ENCODE data around the gene RCOR1.

The RCOR1 gene

DNA sequence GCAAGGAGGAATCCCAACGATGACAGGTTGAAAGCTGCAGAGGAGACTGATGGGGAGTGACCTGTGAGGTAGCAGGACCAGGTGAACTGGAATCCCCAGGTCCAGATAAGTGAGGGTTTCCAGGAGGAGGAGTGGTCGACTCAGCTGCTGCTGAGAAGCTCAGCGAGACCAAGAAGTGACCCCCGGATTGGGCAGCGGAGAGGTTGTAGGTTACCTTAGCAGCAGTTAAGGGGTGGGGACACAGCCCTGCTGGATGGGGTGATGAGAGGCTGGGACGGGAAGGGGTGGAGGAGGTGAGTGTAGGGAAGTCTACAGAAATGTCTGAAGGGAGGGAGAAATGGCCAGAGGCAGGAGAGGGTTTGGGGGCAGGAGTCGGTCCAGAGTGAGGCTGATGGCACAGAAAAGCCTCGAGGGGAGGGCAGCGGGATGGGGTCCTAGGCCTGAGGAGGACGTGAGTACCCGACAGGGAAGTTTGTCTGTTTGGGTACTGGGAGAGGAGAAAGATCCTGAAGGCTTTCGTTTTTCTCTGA is 2.6 kb upstream of the RCOR1 start:
- no peak overlapping the region for H3K4me3 ChIP-seq (ENCODE audit: low read length)
- DNase-seq (ENCODE audit: low read depth): no peak
- TF ChIP-seq, protein P1, sequence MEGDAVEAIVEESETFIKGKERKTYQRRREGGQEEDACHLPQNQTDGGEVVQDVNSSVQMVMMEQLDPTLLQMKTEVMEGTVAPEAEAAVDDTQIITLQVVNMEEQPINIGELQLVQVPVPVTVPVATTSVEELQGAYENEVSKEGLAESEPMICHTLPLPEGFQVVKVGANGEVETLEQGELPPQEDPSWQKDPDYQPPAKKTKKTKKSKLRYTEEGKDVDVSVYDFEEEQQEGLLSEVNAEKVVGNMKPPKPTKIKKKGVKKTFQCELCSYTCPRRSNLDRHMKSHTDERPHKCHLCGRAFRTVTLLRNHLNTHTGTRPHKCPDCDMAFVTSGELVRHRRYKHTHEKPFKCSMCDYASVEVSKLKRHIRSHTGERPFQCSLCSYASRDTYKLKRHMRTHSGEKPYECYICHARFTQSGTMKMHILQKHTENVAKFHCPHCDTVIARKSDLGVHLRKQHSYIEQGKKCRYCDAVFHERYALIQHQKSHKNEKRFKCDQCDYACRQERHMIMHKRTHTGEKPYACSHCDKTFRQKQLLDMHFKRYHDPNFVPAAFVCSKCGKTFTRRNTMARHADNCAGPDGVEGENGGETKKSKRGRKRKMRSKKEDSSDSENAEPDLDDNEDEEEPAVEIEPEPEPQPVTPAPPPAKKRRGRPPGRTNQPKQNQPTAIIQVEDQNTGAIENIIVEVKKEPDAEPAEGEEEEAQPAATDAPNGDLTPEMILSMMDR (conservative IDR thresholded peaks at IDR 0.05; ENCODE audit: low read length): no peak

DNA sequence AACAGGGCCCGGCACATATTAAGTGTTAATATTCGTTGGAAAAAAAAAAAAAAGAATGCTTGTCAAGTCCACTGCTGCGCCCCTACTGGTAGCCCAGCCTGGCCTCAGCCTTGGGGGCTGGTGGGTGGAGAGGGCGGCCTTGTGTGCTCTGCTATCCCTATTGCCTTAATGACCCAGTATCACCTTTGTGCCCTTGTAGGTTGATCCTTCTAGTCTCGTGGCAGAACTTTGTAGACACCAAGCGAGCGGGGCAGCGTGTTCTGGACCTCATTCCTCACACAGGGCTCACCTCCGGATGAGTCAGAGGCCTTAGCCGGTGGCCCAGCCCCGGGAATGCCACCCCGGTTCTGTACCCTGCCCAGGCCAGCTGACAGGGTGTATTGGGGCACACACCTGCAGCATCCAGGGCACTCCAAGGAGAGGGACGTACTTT is 1.8 kb upstream of the RCOR1 start:
- DNase-seq (ENCODE audit: low read depth): no peak
- TF ChIP-seq, protein P1 (conservative IDR thresholded peaks at IDR 0.05; ENCODE audit: low read length): peak; percentile 54
- peak overlapping the region; percentile 73 for H3K4me3 ChIP-seq (ENCODE audit: low read length)

GRCh38 chr14:102591372-102591943 is 991 bp upstream of the RCOR1 start:
- DNase-seq (ENCODE audit: low read depth): no peak
- H3K4me3 ChIP-seq (ENCODE audit: low read length): peak overlapping the region; percentile 73
- TF ChIP-seq, protein P1 (conservative IDR thresholded peaks at IDR 0.05; ENCODE audit: low read length): no peak

DNA sequence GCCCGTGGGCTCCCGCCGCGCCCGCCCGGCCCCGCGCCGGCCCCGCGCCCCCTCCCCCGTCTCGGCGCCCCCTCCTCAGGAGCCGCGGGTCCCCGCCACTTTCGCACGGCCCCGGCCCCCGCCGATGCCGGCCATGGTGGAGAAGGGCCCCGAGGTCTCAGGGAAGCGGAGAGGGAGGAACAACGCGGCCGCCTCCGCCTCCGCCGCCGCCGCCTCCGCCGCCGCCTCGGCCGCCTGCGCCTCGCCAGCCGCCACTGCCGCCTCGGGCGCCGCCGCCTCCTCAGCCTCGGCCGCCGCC is 263 bp downstream of the RCOR1 start:
- no peak for DNase-seq (ENCODE audit: low read depth)
- peak overlapping the region; percentile 80 for H3K4me3 ChIP-seq (ENCODE audit: low read length)
- TF ChIP-seq, protein P1 (conservative IDR thresholded peaks at IDR 0.05; ENCODE audit: low read length): no peak

DNA sequence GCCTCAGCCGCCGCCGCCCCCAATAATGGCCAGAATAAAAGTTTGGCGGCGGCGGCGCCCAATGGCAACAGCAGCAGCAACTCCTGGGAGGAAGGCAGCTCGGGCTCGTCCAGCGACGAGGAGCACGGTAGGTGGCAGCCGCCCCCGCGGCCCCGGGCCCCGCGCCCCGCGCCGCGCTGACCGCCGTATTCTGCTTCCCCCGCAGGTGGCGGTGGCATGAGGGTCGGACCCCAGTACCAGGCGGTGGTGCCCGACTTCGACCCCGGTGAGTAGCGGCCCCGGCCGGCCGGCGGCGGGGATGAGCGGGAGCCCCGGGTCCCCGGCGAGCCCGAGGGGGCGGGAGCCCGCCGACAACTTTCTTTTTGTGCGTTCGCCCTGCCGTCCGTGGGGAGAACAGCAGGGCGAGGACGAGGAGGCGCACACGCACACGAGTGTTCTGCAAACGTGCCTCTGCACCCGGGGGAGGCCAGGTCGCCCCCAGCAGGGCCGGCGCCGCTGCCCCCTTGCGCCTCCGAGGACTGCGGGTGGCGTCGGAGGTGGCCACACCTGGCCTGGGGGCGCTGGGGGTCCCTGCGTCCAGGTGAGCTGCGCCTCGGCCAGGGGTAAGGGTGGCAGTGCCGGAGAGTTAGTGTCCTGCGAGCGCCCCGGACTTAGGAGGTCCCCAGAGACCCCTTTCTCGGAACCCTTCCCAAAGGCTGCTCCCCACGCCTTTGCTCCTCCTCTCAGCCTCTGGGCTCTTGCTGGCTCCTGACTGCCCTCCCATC is 794 bp downstream of the RCOR1 start:
- TF ChIP-seq, protein P1 (conservative IDR thresholded peaks at IDR 0.05; ENCODE audit: low read length): no peak; the same call in 1 of the 2 replicates
- no peak for DNase-seq (ENCODE audit: low read depth)
- H3K4me3 ChIP-seq (ENCODE audit: low read length): peak overlapping the region; percentile 80

GRCh38 chr14:102593825-102594137 is 1.3 kb downstream of the RCOR1 start:
- TF ChIP-seq, protein P1 (conservative IDR thresholded peaks at IDR 0.05; ENCODE audit: low read length): peak; percentile 16
- no peak for DNase-seq (ENCODE audit: low read depth)
- H3K4me3 ChIP-seq (ENCODE audit: low read length): peak overlapping the region; percentile 80
